Mammary epithelial cell (primary cell): Measurements from ENCODE around the gene GNPAT.

ENCODE experiments used
- CTCF ChIP-seq, 2 donors: IDR thresholded peaks in 1 of 2; conservative IDR thresholded peaks in 1 of 2; 2 replicates each; pipeline ENCODE4 v1.5.1; 2011 to 2012; ENCODE audit warnings: inconsistent platforms in 2 of 2, low read length in 2 of 2, mild to moderate bottlenecking in 2 of 2, control low read depth in 1 of 2, low read depth in 1 of 2; ENCODE audit not compliant: insufficient read depth in 1 of 2; ENCODE audit errors: extremely low read depth in 1 of 2
- EZH2 ChIP-seq: IDR thresholded peaks from 2 replicates; pipeline ENCODE4 v1.6.1; 2012; ENCODE audit warnings: low read length, inconsistent platforms, borderline replicate concordance

GRCh38 chr1:231326248-231326647, 85.2 kb downstream of the GNPAT start:
- no peak for TF ChIP-seq CTCF (conservative IDR thresholded peaks at IDR 0.05 in 1 of 2, IDR thresholded peaks at IDR 0.05 in 1 of 2; ENCODE audit: extremely low read depth in 1 of 2, insufficient read depth in 1 of 2, low read depth in 1 of 2, low read length in 2 of 2)
- no peak for TF ChIP-seq EZH2
